GM19099 (cell line): ENCODE results near the gene THBS4.

ENCODE experiments used
- POLR2A ChIP-seq: IDR thresholded peaks from 3 replicates; pipeline ENCODE4 v1.6.1; 2011; ENCODE audit warnings: low read depth; ENCODE audit not compliant: insufficient read length; ENCODE audit errors: extremely low read depth

Gene THBS4

DNA sequence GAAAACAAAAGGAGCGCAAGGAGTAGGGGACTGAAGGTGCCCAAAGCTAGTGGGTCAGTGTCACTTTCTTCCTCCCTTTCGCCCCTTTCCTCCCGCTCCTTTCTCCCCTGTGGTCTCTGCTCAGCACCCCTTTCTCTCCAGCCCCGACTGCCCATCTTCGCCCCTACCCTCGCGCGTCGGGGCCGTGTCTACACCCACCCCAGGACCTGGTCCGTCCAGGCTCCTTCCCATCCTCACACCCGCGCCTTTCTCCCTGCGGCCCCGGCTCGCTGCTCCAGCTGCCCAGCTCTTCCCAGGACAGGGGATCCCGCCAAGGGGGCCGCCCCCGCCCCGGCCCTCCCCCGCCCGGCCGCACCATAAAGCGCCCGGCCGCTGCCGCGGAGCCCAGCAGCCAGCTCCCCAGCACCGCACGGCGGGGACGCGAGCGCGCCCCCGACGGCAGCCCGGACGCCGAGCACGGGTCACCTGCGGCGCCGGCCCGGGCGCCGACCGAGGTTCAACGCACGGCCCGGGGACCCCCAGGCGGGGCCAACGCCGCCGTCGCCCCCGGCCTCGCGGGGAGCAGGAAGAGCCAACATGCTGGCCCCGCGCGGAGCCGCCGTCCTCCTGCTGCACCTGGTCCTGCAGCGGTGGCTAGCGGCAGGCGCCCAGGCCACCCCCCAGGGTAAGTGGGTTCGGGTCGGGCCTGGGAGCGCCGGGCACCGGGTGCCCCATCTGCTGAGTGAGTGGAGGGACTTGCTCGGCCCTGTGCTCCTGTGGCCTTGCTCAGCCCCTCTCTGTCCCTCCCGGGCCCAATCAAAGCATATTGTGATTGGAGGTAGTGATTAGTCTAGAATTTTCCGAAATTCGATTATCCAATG lies at the start of gene THBS4:
Gene THBS4 (plus strand): TSS at position 387 of the 860 bp plus-strand sequence. CDS start 190 bp downstream, at position 577.
- TF ChIP-seq POLR2A = no peak

DNA sequence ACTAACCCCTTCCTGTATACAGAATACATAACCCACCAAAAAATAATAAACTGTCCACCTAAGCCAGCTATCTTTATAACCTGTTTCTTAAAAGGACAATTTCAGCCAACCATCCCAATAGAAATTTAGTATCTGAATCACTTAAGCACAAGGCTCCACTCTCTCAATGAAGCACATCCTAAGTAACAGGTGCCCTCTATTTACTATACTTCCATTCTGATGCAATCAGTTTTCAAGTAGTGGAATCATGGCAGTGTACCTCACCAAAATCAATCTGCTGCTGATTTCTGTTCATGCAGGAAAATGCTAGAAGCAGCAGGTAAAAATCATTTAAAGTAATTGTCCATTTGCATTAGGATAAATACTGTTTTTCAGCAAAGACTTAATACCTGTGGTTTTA lies 48.9 kb upstream of the THBS4 start:
- TF ChIP-seq POLR2A = no peak

DNA sequence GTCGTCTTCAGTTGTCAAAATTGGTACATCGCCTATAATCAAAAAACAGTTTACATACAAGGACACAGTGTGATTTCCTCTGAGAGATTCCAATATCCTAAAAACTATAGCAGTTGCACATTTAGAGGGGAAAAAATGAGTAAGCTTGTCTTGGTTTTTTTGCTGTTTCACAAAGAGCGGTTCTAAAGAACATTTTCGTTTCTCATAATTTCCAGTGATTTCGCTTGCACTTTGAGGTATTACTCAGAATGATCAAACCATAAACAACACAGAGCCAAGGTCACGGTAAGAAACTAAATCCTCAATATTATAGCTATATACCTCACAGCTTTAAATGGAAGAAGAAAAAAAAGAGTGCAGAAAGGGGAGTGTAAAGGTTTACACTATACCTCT lies 44.9 kb upstream of the THBS4 start:
- TF ChIP-seq POLR2A = no peak

DNA sequence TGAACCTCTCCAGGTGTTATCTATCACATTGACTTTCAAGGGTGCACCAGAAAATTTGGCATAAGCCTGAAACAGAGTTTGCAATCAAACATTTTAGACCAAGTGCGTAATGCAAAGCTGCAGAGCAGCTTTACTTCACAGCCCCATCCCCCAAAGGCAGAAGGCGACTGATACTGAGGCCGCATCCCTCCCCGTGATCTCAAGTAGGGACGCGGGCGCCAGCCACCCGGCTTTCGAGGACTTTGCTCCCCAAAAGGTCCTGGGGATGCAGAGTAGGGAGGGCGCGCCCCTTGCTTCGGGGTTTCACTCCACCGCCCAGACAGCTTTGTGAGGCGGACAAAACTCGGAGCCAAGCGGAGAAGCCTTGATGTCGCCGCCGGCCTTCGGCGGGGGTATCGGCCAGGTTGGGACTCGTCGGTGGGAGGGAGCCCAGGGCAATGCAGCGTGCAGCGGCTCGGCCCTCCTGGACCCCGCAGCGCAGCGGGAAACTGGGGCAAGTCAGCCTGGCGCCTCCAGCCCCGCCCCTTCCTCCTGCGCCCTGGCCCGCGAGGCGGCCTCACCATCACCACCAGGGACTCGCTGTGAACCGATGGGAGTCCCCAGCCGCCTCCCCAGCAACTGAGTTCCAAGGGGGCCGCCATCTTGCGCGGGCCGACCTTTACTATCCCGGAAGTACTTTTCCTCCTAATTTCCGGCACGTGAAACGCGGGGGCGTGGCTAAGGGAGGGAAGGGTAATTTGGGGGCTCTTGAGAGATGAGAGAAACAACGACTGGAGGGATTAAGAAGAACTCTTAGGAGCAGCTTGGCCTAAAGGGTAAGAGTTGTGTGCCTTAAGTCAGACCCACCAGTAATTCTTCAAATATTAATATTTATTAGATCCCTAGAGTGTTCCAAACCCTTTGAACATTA lies 44.3 kb upstream of the THBS4 start, which contains the start of gene MTX3:
Gene MTX3 (minus strand): TSS at position 665 of the 910 bp plus-strand sequence. CDS start 24 bp downstream, at position 641.
- TF ChIP-seq POLR2A = peak; percentile 76

DNA sequence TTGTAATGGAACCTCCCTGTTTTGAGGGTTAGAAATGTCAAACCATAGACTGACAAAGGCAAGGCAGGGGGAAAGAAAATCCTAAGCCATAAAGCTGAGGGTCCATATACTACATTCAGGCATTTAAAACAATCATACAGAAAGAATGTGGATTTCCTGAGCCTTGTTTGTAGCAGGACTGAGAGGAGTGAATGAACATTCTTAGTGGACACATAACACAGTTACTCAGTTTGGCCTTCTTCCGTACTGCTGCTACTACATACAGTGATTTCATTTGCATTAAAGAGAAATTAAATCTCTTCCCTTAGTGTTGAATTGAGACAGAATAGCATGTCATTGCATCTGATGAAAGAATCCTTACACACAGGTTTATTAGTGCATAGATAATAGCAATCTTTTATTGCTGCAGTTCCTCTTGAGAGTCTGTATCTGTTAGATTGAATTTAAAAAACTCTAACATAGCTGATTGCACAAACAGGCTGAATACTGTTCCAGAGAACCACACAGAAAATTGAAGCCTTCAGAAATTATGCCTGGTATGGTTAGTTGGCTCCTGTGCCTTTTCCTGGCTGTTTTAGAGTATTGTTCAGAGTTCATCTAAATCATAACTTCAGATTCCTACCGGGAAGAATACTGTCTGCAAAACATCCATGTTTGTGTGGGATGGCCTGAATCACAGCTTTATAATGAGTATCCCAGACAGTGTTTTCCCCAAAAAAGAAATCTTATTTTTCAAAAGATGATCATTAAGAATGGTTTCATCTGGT lies 42.1 kb upstream of the THBS4 start:
- no peak for TF ChIP-seq POLR2A

DNA sequence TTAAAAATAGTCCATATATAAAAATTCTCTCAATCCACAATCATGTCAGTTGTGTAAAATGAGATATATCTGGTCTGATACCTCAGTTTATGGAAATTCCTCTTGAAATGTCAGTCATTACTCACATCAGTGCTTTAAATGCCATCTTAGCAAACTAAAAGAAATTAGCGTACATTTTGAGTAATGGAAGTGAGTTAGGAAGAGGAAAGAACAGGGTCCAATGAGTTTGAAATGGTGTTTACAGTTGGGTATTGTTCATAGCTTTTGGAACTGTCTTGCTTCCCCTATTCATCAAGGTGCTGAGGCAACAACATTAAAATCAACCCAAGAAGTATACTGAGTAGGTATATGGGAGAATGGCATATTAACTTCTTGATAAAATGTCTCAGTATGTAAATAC lies 35.4 kb upstream of the THBS4 start:
- TF ChIP-seq POLR2A = no peak

DNA sequence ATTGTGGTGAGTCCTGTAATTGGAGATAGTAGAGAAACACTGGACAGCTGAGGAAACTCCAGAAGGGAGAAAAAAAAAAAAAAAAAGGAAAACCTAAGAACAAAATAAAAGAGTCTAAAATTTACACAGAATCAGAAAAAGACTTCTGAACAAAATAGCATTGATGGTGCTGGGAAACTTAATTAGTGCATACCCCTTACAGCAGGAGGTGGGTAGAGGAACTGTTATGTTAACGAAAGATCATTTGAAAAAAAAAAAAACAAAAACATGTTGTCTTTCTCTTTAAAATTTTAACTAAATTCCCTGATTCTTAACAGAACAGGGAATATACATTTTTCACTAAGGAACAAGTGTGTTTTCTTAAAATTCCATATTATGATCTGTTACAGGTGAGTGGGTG lies 32.5 kb upstream of the THBS4 start:
- no peak for TF ChIP-seq POLR2A

DNA sequence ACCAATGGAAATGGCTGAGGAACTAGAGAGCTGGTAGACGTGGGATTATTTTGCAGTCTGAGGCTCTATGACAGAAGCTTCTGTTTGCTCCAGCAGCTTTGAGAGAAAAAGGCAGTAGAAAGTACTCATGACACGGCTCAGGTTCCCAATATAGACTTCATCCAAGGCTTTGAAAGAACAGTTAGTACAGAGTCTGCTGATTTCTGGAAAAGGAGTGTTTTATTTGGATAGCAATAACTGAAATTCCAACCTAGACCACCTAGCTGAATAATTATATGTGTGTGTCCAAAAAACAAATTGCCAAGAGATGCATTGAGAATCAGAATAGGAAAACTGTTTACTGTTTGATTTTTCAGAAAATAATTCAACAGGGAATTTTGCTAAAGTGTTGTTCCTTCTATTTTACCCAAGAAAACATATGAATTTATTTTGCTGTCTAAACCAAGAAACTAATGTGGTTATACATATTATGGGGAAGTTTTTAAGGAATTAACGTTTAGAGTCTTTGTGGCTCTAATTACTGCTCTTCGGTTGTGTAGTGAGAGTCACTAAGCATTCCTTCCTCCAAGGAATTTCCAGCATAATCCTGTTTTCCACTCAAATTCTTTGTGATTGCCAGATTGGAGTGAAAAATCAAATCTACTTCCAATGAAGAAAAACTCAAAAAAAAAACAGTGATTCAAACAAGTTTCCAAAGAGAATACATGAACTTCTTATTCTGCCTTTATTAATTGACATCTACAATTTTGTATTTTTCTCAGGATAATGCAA lies 26.0 kb upstream of the THBS4 start:
- no peak for TF ChIP-seq POLR2A

DNA sequence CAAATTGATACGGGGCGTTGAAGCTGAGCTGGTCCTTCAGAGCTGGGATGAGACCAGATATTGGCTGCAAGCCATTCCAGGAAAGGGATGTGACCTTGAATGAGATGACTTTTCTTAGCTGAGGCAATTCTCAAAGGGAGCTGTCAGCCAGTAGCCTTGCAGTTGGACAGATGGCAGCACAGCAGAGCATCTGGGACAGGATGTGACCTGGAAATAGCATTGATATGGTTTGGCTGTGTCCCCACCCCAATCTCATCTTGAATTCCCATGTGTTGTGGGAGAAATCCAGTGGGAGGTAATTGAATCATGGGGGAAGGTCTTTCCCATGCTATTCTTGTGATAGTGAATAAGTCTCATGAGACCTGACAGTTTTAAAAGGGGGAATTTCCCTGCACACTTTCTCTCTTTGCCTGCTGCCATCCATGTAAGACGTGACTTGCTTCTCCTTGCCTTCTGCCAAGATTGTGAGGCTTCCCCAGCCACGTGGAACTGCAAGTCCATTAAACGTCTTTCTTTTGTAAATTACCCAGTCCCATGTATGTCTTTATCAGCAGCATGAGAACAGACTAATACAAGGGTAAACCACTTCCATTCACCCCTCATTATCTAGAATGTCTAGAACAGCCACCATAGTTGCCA lies 24.3 kb upstream of the THBS4 start:
- TF ChIP-seq POLR2A = no peak

DNA sequence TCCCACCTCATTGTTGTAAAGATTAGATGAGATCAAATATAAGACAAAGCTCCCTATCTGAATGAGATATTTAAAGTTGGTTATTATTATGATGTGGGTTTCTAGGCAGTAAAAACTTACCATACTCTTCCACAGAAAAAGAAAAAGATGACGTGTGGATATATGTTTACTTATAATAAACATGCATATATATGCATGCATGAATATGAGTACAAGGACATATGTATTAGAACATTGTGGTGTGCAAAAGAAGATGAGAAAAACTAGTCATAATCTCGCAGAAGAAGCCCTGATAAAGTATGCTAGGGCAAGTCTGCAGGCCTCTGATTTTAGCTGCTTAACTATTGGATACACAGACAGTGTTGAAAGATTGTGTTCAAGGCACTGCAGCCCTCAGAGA lies 10.1 kb upstream of the THBS4 start:
- no peak for TF ChIP-seq POLR2A

DNA sequence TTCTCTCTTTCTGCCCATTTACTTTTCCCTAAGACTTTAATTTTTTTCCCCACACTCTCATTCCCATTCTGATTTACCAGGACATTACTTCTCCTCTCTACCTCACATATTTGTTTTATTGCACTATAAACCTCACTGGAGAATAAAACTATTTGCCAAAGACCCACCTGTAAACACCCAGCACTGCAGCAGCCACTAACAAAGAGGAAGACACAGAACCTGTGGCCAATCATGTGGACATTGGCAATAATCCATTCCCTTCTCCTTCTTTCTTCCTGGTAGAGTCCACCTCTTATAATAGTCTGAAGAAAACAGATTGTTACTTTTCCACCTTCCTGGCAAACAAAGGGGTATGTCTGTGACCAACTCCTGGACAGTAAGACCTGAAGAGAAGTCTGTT lies 8.3 kb upstream of the THBS4 start:
- no peak for TF ChIP-seq POLR2A

DNA sequence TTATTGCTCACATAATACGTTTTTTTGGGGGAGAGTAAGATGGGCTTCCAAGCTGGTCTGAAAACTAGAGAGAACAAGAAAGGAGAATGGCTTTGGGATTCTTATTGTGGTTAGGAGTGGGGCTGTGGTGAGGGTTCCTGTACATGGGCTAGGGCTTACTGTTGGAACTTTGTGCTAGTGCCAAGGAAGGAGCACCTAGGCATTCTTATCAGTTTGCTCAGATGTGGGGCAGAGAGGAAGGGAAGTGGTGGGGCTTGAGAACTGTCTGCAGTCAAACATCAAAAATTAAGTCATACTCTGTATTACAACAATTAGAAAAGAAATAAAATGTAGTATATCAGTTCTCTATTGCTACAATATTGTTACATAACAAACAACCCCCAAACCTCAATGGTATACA lies 4.0 kb upstream of the THBS4 start:
- no peak for TF ChIP-seq POLR2A

DNA sequence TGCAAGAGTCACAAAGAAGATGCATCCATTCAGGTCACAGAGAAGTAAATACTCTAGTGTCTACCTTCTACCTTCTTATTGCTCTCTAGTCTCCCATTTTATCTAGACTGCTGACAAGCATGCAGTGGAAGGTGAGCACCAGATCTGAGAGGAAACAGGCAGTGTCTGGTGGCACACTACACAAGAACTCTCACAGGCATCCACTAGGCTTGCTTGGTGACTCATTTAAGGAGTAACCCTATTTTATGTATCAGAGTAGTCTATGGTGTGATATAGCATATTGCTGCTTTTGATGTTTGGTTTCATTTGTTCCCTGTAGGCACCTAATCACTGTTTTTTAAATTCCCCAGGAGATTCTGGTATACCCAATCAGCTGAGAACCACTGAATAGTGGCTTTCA lies 1.6 kb upstream of the THBS4 start:
- no peak for TF ChIP-seq POLR2A

DNA sequence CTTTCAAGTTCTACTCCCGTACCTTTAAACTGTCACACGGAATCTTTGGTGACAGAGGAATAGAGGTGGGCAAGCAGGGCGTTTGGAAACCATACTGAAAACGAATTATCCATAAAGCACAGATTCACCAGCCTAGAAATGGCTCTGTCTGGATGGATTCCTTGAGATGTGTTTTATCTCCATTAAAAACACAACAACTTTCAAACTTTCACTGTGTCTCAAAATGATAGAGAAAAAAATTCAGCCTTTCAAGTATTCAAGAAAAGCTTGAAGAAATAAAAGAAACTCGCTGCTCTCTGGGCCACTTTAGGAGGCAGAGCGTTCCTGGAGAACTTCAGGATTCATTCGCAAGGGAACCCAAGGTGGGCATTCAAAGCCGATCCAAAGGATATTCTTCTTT lies 589 bp upstream of the THBS4 start:
- TF ChIP-seq POLR2A = no peak
